ENCODE measurements around the gene TCF23.

DNA sequence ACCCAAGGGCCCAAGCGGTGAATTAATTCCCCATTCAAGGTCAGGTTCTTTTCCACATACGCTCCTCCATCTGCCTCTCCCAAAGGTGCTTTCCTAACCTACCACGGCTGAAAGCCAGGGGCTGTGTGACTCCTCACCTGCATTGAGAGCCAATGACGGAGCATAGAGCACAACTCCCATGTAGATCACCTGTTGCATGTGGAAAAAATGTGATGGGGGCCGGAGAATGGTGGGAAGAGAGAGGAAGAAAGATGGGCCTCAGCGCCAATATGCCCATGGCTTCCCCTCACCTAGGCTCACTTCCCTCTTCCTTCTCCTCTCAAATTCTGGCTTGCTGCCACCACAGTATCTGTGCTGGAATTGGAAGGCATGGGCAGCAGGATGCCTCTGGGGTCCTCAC lies 57.5 kb downstream of the TCF23 start:
- TF ChIP-seq, protein P1, sequence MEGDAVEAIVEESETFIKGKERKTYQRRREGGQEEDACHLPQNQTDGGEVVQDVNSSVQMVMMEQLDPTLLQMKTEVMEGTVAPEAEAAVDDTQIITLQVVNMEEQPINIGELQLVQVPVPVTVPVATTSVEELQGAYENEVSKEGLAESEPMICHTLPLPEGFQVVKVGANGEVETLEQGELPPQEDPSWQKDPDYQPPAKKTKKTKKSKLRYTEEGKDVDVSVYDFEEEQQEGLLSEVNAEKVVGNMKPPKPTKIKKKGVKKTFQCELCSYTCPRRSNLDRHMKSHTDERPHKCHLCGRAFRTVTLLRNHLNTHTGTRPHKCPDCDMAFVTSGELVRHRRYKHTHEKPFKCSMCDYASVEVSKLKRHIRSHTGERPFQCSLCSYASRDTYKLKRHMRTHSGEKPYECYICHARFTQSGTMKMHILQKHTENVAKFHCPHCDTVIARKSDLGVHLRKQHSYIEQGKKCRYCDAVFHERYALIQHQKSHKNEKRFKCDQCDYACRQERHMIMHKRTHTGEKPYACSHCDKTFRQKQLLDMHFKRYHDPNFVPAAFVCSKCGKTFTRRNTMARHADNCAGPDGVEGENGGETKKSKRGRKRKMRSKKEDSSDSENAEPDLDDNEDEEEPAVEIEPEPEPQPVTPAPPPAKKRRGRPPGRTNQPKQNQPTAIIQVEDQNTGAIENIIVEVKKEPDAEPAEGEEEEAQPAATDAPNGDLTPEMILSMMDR (conservative IDR thresholded peaks at IDR 0.05; ENCODE audit: low read depth, low read length), result no peak
- TF ChIP-seq POLR2A (IDR thresholded peaks at IDR 0.05; ENCODE audit: low read depth, low read length) (no peak), CHD1 (IDR thresholded peaks at IDR 0.05; ENCODE audit: low read depth, low read length) (no peak), USF2 (IDR thresholded peaks at IDR 0.05; ENCODE audit: low read depth, low read length) (no peak), RFX5 (IDR thresholded peaks at IDR 0.05; ENCODE audit: low read depth, low read length) (no peak), SMC3 (IDR thresholded peaks at IDR 0.05; ENCODE audit: low read depth, low read length) (no peak), RAD21 (IDR thresholded peaks at IDR 0.05; ENCODE audit: low read length) (no peak)
- TF ChIP-seq, protein P2, sequence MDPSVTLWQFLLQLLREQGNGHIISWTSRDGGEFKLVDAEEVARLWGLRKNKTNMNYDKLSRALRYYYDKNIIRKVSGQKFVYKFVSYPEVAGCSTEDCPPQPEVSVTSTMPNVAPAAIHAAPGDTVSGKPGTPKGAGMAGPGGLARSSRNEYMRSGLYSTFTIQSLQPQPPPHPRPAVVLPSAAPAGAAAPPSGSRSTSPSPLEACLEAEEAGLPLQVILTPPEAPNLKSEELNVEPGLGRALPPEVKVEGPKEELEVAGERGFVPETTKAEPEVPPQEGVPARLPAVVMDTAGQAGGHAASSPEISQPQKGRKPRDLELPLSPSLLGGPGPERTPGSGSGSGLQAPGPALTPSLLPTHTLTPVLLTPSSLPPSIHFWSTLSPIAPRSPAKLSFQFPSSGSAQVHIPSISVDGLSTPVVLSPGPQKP (IDR thresholded peaks at IDR 0.05; ENCODE audit: borderline replicate concordance, low read depth, low read length), result no peak
